ENCODE results near the gene ATP5F1B.

Gene ATP5F1B

DNA sequence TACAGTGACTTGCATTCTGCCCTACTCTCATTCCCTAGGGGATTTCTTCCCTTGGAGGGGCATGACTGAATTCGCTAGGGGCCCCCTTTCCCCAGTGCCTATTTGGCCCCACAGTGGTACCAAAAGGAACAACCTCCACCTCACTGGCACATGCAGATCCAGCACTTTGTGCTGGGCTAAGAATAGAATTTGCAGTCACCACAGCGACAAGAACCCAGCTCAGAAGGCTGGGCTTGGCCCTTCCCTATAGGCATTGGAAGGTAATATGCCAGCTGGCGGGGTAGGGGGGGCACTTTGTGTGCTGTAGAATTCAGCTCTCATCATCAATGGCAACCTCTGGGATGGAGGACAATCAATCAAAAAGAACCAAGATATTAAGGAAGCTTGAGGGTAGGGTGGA is 29.5 kb downstream of the ATP5F1B start:
- no peak for DNase-seq (ENCODE audit: low read depth)

GRCh38 chr12:56614627-56615026 is 31.2 kb downstream of the ATP5F1B start:
- DNase-seq (ENCODE audit: low read depth) = no peak

DNA sequence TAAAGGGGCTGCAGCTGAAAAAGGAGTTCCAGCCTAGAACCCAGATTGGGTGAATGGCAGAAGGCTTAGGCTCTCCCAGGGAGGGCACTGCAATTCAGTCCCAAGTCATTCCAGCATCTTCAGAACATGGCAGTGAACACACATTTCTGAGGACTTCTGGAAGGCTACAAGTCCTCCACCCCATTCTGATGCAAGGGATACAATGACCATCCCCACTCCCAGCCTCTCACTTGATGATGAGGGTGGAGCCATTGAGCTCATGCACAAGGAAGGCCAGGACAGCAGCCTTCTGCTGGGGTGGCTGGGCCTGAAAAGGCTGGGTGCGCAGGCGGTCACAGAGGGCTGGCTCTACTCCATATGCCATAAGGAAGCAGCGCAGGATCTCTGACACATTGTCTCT is 41.4 kb downstream of the ATP5F1B start:
- DNase-seq (ENCODE audit: low read depth) = no peak

DNA sequence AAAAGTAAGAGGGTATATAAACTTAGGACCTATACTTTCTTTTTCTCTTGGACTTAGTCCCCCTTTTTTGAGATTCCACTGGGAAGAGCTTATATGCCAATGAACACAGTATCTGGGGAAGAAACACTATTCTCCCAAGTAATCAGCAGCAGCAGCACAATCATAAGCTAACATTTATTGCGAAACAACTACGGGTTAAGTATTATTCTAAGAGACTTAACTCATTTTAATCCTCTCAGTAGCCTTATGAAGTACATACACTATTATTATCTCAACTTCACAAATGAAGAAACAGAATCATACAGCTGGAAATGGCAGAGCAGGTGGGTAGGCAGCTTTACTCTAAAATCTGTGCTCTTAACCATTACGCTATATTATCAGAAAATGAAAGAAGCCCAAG is 43.5 kb downstream of the ATP5F1B start:
- DNase-seq (ENCODE audit: low read depth) = no peak

DNA sequence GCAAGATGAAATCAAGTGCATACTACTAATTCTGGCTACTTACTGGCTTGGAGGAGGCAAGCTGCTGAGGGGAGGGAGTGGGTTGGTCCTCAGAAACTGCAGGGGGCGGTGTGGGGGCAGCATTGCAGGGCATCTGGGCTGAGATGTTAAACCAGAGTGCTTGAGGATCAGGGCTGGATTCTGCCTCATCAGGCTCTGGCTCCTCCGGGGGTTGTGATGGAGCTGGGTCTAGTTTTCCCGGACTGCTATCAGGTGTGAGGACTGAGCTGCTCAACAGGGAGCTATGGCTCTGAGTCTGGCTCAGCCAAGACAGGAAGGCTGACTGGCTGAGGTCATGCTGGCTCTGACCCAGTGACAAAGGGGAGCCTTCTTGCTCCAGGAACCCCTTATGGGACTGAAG is 44.3 kb downstream of the ATP5F1B start:
- no peak for DNase-seq (ENCODE audit: low read depth)

GRCh38 chr12:56600753-56601152 is 45.0 kb downstream of the ATP5F1B start:
- DNase-seq (ENCODE audit: low read depth) = no peak

DNA sequence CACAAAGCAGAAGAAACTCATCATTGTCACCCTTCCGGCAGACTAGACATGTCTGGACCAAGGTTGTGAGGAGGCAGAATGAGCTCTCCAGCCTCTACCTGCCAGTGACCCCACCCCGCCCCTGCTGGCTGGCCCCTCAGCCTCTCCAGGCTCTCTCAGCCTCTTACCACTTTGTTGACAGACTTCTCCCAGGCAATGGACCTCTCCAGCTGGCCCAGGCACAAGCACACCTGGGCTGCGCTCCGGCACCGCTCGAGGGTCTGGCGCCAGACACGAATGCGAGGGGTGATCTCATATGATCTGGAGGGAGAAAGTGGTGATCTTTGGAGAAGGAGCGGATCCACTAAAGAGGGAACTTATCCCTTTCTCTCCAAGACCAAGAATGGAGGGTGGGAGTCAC is 46.0 kb downstream of the ATP5F1B start:
- no peak for DNase-seq (ENCODE audit: low read depth)

- DNase-seq (ENCODE audit: low read depth) = no peak
Measured at GRCh38 chr12:56599041-56599440, 46.7 kb downstream of the ATP5F1B start.

DNA sequence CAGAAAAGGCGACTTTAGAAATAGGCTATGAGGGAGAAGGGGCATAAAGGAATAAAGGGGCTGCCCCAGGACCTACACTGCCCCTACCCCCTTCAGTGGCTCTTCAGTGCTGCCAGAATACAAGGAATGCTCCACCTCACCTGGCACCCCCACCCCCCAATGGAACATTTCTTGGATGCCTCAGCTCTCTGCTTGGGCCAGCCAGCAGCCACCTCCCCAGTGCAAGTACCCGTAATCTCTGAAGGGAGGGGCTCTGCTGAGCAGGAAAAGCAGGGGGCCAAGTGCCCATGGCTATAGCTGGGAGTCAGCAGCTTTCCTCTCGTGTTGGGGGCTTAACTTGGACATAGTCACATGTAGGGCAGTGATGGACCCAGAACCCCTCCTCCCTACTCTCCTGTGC is 49.0 kb downstream of the ATP5F1B start:
- no peak for DNase-seq (ENCODE audit: low read depth)

DNA sequence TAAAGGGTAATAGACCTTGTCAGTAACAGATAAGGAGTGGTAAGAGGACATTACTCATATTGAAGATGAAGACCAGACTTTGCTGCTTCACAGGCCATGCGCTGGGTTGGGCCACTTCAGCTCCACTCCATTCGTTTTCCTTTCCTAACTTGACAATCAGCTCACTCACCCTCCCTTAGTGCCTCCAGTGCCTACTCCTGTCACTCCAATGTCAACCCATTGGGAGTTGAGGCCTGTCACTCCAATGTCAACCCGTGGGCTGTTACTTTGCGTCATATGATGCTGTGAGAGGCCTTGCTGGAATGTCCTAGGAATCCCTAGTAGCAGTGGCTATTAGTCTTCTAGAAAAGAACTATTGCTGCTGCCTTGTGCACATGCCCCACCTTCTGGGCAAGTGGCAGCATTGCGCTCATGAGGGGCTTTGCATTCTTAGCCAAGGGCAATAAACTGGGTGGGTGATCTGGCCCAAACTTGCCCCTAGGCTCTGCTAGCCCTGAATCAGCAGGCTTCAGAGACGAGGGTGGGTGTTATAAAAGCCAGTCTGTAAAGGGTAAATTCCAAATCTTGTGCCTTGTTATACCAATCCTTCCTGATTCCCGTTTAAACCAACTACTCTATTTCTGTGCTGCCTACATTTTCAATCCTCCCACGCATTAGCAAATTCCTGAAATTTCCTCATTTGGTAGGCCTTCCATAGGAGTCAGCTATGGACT is 51.7 kb downstream of the ATP5F1B start:
- peak; percentile 21 for DNase-seq (ENCODE audit: low read depth)

DNA sequence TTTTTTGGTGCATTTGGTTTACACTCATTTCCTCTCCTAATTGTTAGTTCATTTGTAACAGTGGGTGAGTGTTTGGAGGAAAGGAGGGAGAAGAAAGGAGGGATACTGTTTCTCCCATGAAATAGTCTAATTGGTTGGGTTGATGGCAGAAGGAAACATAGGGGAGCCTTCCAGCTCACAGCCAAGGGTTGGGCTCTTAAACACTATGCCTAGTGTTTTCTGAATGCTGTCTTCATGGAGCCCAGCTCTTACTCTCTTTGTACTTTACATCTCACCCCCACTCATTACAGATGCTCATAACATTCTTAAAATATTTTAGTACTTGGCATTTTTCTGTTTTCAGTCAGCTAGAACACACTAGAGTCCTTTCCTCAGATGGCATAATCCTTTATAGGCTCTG is 53.8 kb downstream of the ATP5F1B start:
- DNase-seq (ENCODE audit: low read depth) = no peak

- DNase-seq (ENCODE audit: low read depth) = no peak
Measured at GRCh38 chr12:56591126-56591525, 54.7 kb downstream of the ATP5F1B start.

GRCh38 chr12:56590237-56590830 is 55.5 kb downstream of the ATP5F1B start:
- DNase-seq (ENCODE audit: low read depth) = no peak

- no peak for DNase-seq (ENCODE audit: low read depth)
Measured at GRCh38 chr12:56589783-56590182, 56.0 kb downstream of the ATP5F1B start.
